ENCODE data around the gene AUNIP.

The AUNIP gene

DNA sequence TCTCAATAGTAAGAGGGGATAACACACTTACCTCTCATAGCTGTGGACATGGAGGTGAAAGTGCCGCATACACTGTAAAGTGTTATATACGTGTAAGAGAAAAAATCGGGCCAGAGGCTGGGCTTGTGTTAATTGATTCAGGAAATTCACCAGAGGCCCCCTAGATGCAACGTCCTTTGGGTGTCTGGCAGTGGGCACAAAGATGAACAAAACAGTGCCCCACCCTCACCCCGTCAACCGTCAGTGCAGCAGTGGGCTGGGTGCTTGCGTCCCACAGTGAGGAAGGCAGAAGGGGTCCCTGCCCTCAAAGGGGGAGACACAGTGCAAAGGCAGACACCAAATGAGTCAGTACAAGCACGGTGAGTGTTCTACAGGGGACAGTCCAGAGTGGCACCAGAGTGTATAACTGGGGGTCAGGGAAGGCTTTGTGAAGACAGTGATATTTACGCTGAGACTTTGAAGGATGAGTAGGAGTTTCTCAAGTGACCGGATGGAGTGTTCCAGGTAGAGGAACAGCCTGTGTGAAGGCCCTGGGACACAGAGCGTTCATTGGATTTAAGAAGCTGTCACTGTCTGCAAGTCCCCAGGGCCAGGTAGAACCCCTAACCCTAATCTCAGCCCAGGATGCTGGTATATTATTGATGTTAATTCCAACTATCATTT lies 46.1 kb downstream of the AUNIP start:
- Histone ChIP-seq H3K27ac (ENCODE audit: low read length, poor library complexity, severe bottlenecking) (no peak overlapping the region), H4K91ac (ENCODE audit: low read length) (no peak overlapping the region), H4K8ac (ENCODE audit: low read length) (no peak overlapping the region), H3K27me3 (ENCODE audit: control insufficient read depth in 1 of 2, insufficient read depth in 1 of 2, low read length in 2 of 2) (no peaks in the 10 kb centered on the region), H3K14ac (ENCODE audit: low read length in 2 of 2) (no peak overlapping the region), H2BK15ac (ENCODE audit: low read depth, poor library complexity, severe bottlenecking) (no peak overlapping the region), H3K18ac (ENCODE audit: low read depth in 1 of 2, low read length in 2 of 2) (no peak overlapping the region), H3K9ac (ENCODE audit: low read length) (no peak overlapping the region), H2AFZ (ENCODE audit: low read depth, low read length) (no peak overlapping the region), H3K4me2 (ENCODE audit: low read length, poor library complexity, severe bottlenecking) (no peak overlapping the region), H3K4me3 (ENCODE audit: insufficient read depth in 1 of 2, low read depth in 1 of 2, low read length in 2 of 2) (no peak overlapping the region), H2BK12ac (ENCODE audit: low read length in 2 of 2) (no peak overlapping the region), H2AK5ac (ENCODE audit: low read length, severe bottlenecking) (no peak overlapping the region), H2BK5ac (ENCODE audit: low read depth, low read length, poor library complexity, severe bottlenecking) (no peak overlapping the region), H3K9me3 (ENCODE audit: control insufficient read depth, low read length) (no peaks in the 10 kb centered on the region), H3K4ac (ENCODE audit: low read depth in 1 of 2, low read length in 2 of 2) (no peak overlapping the region), H3K36me3 (ENCODE audit: control insufficient read depth in 1 of 2, insufficient read depth in 2 of 2, low read depth in 1 of 2, low read length in 2 of 2) (peaks cover 67 to 83% of the 10 kb centered on the region in 2 experiments), H2BK120ac (ENCODE audit: low read depth, low read length) (no peak overlapping the region), H3K23ac (ENCODE audit: low read length in 2 of 2) (no peak overlapping the region), H3K4me1 (ENCODE audit: control insufficient read depth, insufficient read depth, low read depth, low read length) (peaks cover 8% of the 10 kb centered on the region), H3K79me1 (replicated peaks; ENCODE audit: low read length, poor library complexity, severe bottlenecking) (peaks cover 3% of the 10 kb centered on the region)
- DNase-seq, result no peak
- WGBS, result 81% methylated on average over 10 of the region's 11 CpGs

DNA sequence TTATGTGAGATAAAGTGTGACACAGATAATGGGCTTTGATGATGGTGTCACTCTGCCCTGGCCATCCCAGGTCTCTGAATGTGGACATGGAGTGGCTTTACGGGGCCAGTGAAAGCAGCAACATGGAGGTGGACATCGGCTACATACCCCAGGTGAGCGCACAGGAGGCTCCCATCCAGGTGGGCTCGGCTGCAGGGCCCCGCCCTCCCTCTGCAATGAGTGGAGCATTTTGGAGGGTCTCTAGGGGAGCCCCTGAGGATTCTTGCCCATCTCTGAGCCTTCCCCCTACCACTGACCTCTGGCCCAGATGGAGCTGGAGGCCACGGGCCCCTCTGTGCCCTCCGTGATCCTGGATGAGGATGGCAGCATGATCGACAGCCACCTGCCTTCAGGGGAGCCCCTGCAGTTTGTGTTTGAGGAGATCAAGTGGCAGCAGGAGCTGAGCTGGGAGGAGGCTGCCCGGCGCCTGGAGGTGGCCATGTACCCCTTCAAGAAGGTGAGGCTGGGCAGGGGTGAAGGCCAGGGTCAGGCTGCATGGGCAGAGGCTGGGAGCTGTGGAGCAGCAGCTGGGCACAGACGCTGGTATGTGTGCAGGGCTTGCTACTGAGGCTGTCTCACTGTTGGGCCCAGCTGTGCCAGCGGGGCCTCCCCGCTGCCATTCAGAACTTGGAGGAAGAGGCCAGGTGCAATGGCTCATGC lies 47.7 kb downstream of the AUNIP start:
- no peaks in the 10 kb centered on the region for H3K27me3 ChIP-seq (ENCODE audit: control insufficient read depth in 1 of 2, insufficient read depth in 1 of 2, low read length in 2 of 2)
- no peak overlapping the region for H3K4me3 ChIP-seq (ENCODE audit: insufficient read depth in 1 of 2, low read depth in 1 of 2, low read length in 2 of 2)
- H3K4me2 ChIP-seq (ENCODE audit: low read length, poor library complexity, severe bottlenecking), result no peak overlapping the region
- H3K4me1 ChIP-seq (ENCODE audit: control insufficient read depth, insufficient read depth, low read depth, low read length), result peaks cover 4% of the 10 kb centered on the region
- peak overlapping the region; percentile 29 for H3K9ac ChIP-seq (ENCODE audit: low read length)
- H3K79me1 ChIP-seq (replicated peaks; ENCODE audit: low read length, poor library complexity, severe bottlenecking), result peaks cover 1% of the 10 kb centered on the region
- peaks cover 77 to 94% of the 10 kb centered on the region in 2 experiments for H3K36me3 ChIP-seq (ENCODE audit: control insufficient read depth in 1 of 2, insufficient read depth in 2 of 2, low read depth in 1 of 2, low read length in 2 of 2)
- H2BK15ac ChIP-seq (ENCODE audit: low read depth, poor library complexity, severe bottlenecking), result peak overlapping the region; percentile 32
- DNase-seq, result no peak
- H4K91ac ChIP-seq (ENCODE audit: low read length), result no peak overlapping the region
- no peak overlapping the region for H2BK120ac ChIP-seq (ENCODE audit: low read depth, low read length)
- no peak overlapping the region for H2AFZ ChIP-seq (ENCODE audit: low read depth, low read length)
- no peak overlapping the region for H3K14ac ChIP-seq (ENCODE audit: low read length in 2 of 2)
- no peak overlapping the region for H3K18ac ChIP-seq (ENCODE audit: low read depth in 1 of 2, low read length in 2 of 2)
- no peak overlapping the region for H2BK12ac ChIP-seq (ENCODE audit: low read length in 2 of 2)
- H3K23ac ChIP-seq (ENCODE audit: low read length in 2 of 2), result no peak overlapping the region
- no peak overlapping the region for H3K27ac ChIP-seq (ENCODE audit: low read length, poor library complexity, severe bottlenecking)
- no peak overlapping the region for H2BK5ac ChIP-seq (ENCODE audit: low read depth, low read length, poor library complexity, severe bottlenecking)
- no peak overlapping the region for H3K4ac ChIP-seq (ENCODE audit: low read depth in 1 of 2, low read length in 2 of 2)
- WGBS, result 93% methylated on average over 13 of the region's 13 CpGs
- H3K9me3 ChIP-seq (ENCODE audit: control insufficient read depth, low read length), result no peaks in the 10 kb centered on the region
- H2AK5ac ChIP-seq (ENCODE audit: low read length, severe bottlenecking), result no peak overlapping the region
- H4K8ac ChIP-seq (ENCODE audit: low read length), result no peak overlapping the region

DNA sequence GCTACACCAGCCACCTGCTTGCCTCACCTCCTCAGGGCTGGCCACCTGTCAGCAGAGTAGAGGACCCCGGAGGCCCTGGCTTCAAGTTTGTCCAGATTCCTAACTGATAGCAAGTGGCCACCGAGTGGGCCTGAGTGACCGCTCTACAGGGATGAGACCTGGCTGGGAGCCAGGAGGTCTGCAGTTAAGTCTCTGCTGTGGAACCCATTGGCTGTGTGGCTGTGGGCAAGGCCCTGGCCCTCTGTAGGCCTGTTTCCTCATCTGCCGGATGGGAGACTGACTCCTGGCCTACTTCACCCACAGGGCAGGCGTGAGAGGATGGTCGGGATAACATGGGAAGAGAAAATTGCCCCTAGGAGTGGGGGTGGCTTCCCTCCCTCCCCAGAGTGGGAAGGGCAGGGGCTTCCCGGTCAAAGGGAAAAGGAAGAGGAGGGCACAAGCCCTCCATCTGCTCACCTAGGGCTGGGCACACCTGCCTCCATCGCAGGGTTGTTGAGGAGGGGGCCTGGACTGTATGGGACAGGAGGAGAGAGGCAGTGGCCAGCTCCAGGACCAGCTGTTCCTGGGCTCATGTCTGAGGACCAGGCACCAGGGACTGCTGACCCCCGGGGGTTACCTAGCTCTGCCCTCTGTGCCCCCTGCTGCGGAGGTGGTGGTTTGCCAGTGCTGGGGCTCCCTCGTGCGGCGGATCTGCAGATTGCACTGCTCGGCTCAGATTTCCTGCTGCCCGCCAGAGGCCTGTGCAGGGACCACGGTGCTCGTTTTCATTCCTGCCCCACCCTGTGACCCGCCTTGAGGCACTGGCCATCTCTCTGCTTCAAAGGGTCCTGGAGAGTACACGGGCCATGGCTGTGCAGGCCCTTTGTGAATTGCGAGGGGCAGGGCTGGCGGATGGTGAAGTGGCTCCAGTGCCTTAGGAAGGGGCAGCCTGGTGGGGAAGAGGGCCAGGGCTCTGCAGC lies 48.6 kb downstream of the AUNIP start:
- Histone ChIP-seq H3K18ac (ENCODE audit: low read depth in 1 of 2, low read length in 2 of 2) (peak overlapping the region in 1 of 2 experiments; percentile 25), H3K4ac (ENCODE audit: low read depth in 1 of 2, low read length in 2 of 2) (peak overlapping the region in 1 of 2 experiments; percentile 38), H2BK12ac (ENCODE audit: low read length in 2 of 2) (peak overlapping the region in 1 of 2 experiments; percentile 11), H2AFZ (ENCODE audit: low read depth, low read length) (no peak overlapping the region), H3K9ac (ENCODE audit: low read length) (peak overlapping the region; percentile 29), H3K27me3 (ENCODE audit: control insufficient read depth in 1 of 2, insufficient read depth in 1 of 2, low read length in 2 of 2) (no peaks in the 10 kb centered on the region), H3K27ac (ENCODE audit: low read length, poor library complexity, severe bottlenecking) (no peak overlapping the region), H2BK5ac (ENCODE audit: low read depth, low read length, poor library complexity, severe bottlenecking) (no peak overlapping the region), H2BK15ac (ENCODE audit: low read depth, poor library complexity, severe bottlenecking) (no peak overlapping the region), H2AK5ac (ENCODE audit: low read length, severe bottlenecking) (no peak overlapping the region), H3K4me3 (ENCODE audit: insufficient read depth in 1 of 2, low read depth in 1 of 2, low read length in 2 of 2) (no peak overlapping the region), H3K23ac (ENCODE audit: low read length in 2 of 2) (no peak overlapping the region), H3K79me1 (replicated peaks; ENCODE audit: low read length, poor library complexity, severe bottlenecking) (peaks cover 4% of the 10 kb centered on the region), H4K91ac (ENCODE audit: low read length) (peak overlapping the region; percentile 6), H3K4me2 (ENCODE audit: low read length, poor library complexity, severe bottlenecking) (no peak overlapping the region), H3K14ac (ENCODE audit: low read length in 2 of 2) (peak overlapping the region in 1 of 2 experiments; percentile 49), H3K36me3 (ENCODE audit: control insufficient read depth in 1 of 2, insufficient read depth in 2 of 2, low read depth in 1 of 2, low read length in 2 of 2) (peaks cover 78 to 87% of the 10 kb centered on the region in 2 experiments), H2BK120ac (ENCODE audit: low read depth, low read length) (no peak overlapping the region), H4K8ac (ENCODE audit: low read length) (peak overlapping the region; percentile 5), H3K9me3 (ENCODE audit: control insufficient read depth, low read length) (no peaks in the 10 kb centered on the region), H3K4me1 (ENCODE audit: control insufficient read depth, insufficient read depth, low read depth, low read length) (peaks cover 4% of the 10 kb centered on the region)
- DNase-seq, result peak; percentile 62
- 41% methylated on average over 20 of the region's 21 CpGs for WGBS

Data from mesenchymal stem cell (in vitro differentiated cells and primary cell).